CD4-positive, alpha-beta memory T cell (primary cell): Measurements from ENCODE around the gene TMEM156. TPM values are rescaled to one million over a fixed set of nuclear protein-coding genes. Genes with fewer than 3 reads are reported as not detected.
A peak's percentile ranks its signal among the peaks of the same experiment; 100 is the strongest.

ENCODE experiments used
- CTCF ChIA-PET: fragments of 350-600 bp; sonication (Branson Sonifier 250); formaldehyde crosslinking; loops from one replicate; lab custom pipeline; 2021; ENCODE audit warnings: inconsistent platforms; ENCODE audit not compliant: partially characterized antibody; lab: Charles Lee
- POLR2A ChIA-PET: fragments of 350-600 bp; sonication (Branson Sonifier 250); formaldehyde crosslinking; loops from one replicate; lab custom pipeline; 2021; ENCODE audit not compliant: partially characterized antibody; lab: Charles Lee
- DNase-seq, 5 donors: peaks; one replicate each; pipeline versions ENCODE4 v3.0.0 to v3.0.0-alpha.2; 2020 to 2022; ENCODE audit warnings: mixed read lengths in 1 of 5
- H3K27ac ChIP-seq: one replicate; pipeline ENCODE4 v1.7.0; 2013; ENCODE audit warnings: low read depth, low read length
- H3K27me3 ChIP-seq: 2 replicates; pipeline ENCODE4 v1.7.0; 2013; ENCODE audit warnings: mild to moderate bottlenecking, low read length, moderate library complexity; ENCODE audit not compliant: insufficient read depth
- H3K36me3 ChIP-seq: 2 replicates; pipeline ENCODE4 v1.7.0; 2013; ENCODE audit warnings: mild to moderate bottlenecking, low read length, moderate library complexity; ENCODE audit not compliant: insufficient read depth
- H3K4me1 ChIP-seq: 2 replicates; pipeline ENCODE4 v1.7.0; 2013; ENCODE audit warnings: mild to moderate bottlenecking, low read length, moderate library complexity; ENCODE audit not compliant: insufficient read depth
- H3K4me3 ChIP-seq, 2 donors: one replicate each; pipeline ENCODE4 v1.7.0; 2013; ENCODE audit warnings: low read length in 2 of 2, mild to moderate bottlenecking in 1 of 2
- H3K9me3 ChIP-seq, 2 donors: one replicate each; pipeline ENCODE4 v1.7.0; 2013; ENCODE audit warnings: low read length in 2 of 2, control low read depth in 1 of 2; ENCODE audit not compliant: control insufficient read depth in 1 of 2
- H3K27ac Mint-ChIP-seq, 7 donors: one replicate each; pipeline ENCODE4 v1.8.0; 2020 to 2021; ENCODE audit warnings: mixed read lengths in 7 of 7, mild to moderate bottlenecking in 6 of 7, inconsistent platforms in 3 of 7, moderate library complexity in 3 of 7
- H3K27me3 Mint-ChIP-seq, 2 donors: one replicate each; pipeline ENCODE4 v1.8.0; 2020 to 2021; ENCODE audit warnings: mixed read lengths in 2 of 2
- H3K36me3 Mint-ChIP-seq, 2 donors: one replicate each; pipeline ENCODE4 v1.8.0; 2020 to 2021; ENCODE audit warnings: mixed read lengths in 2 of 2, inconsistent platforms in 1 of 2, mild to moderate bottlenecking in 1 of 2
- H3K4me1 Mint-ChIP-seq, 4 donors: one replicate each; pipeline ENCODE4 v1.8.0; 2020 to 2021; ENCODE audit warnings: mixed read lengths in 4 of 4, mild to moderate bottlenecking in 1 of 4
- H3K4me3 Mint-ChIP-seq, 8 donors: one replicate each; pipeline ENCODE4 v1.8.0; 2020 to 2021; ENCODE audit warnings: mixed read lengths in 8 of 8, mild to moderate bottlenecking in 7 of 8, moderate library complexity in 6 of 8, inconsistent platforms in 3 of 8
- H3K9me3 Mint-ChIP-seq, 8 donors: one replicate each; pipeline ENCODE4 v1.8.0; 2020 to 2021; ENCODE audit warnings: mixed read lengths in 8 of 8, mild to moderate bottlenecking in 5 of 8, inconsistent platforms in 3 of 8, moderate library complexity in 1 of 8
- intact Hi-C: fragments of 100-400 bp; cut with micrococcal nuclease; formaldehyde crosslinking; loops from one replicate; pipeline ENCODE4 v1.15.1; 2023
- polyA plus RNA-seq, 2 donors: library from polyadenylated mRNA; unstranded; fragments of 300-500 nt; fragmentation: Illumina TruSeq; gene quantifications; one replicate each; pipeline ENCODE4 v1.2.3, GENCODE V29; 2021
- total RNA-seq, 2 experiments: library from RNA; stranded (reverse); gene quantifications; one replicate each; pipeline ENCODE4 v1.2.3, GENCODE V29; 2021

Gene TMEM156
- total and polyA plus RNA-seq, 4 experiments from 2014 or later = 16.8 to 53.1 (median 32.8) TPM

GRCh38 chr4:38958453-38959190 is 73.6 kb downstream of the TMEM156 start:
- Mint-ChIP-seq H3K27ac (peak overlapping the region in 3 of 7 donors; percentile 4 to 98 (median 33)), H3K9me3 (peaks cover 0 to 18% (median 5%) of the 10 kb centered on the region in 8 donors), H3K36me3 (peaks cover 0 to 8% of the 10 kb centered on the region in 2 donors), H3K4me1 (peaks cover 7 to 14% (median 12%) of the 10 kb centered on the region in 4 donors), H3K4me3 (peak overlapping the region in 2 of 8 donors; percentile 8 to 39), H3K27me3 (no peaks in the 10 kb centered on the region)
- intact Hi-C loops = no loop called here
- peaks cover 10% of the 10 kb centered on the region for H3K4me1 ChIP-seq
- no peak for DNase-seq
- no peak overlapping the region for H3K4me3 ChIP-seq
- no peaks in the 10 kb centered on the region for H3K36me3 ChIP-seq
- ChIA-PET CTCF (interaction anchor here (1.3 to 2.3 kb wide), 2 partner anchors 9 to 26 kb away, joined by 3 to 5 read pairs; no protein-coding TSS in a partner anchor), POLR2A (interaction anchor here (1.2 to 2.5 kb wide), 2 partner anchors 9 to 86 kb away, joined by 5 to 9 read pairs; no protein-coding TSS in a partner anchor)
- H3K27me3 ChIP-seq = no peaks in the 10 kb centered on the region
- no peak overlapping the region for H3K27ac ChIP-seq
- H3K9me3 ChIP-seq = no peaks in the 10 kb centered on the region

DNA sequence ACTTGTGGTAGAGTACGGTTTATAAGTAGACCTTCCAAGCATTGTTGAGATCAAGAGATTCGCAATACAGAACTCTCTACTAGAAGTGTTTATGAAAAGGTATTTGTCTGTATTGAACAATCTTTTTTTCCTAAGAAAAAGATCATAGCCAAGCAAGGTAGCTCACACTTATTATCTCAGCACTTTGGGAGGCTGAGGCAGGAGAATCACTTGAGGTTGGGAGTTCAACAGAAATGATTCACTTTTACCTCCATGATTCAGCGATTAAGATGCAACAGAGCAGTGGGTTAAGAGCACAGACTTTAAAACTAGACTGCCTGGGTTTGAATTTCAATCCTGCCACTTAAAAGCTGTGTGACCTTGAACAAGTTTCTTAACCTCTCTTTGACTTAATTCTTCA is 74.3 kb downstream of the TMEM156 start:
- Histone ChIP-seq H3K9me3 (no peaks in the 10 kb centered on the region), H3K36me3 (no peaks in the 10 kb centered on the region), H3K4me3 (no peak overlapping the region), H3K27ac (no peak overlapping the region), H3K4me1 (peaks cover 10% of the 10 kb centered on the region), H3K27me3 (no peaks in the 10 kb centered on the region)
- DNase-seq = no peak
- Mint-ChIP-seq H3K4me1 (peaks cover 7 to 14% (median 12%) of the 10 kb centered on the region in 4 donors), H3K4me3 (peak overlapping the region in 1 of 8 donors; percentile 73), H3K27me3 (no peaks in the 10 kb centered on the region), H3K36me3 (peaks cover 0 to 4% of the 10 kb centered on the region in 2 donors), H3K27ac (peak overlapping the region in 3 of 7 donors; percentile 17 to 98 (median 18)), H3K9me3 (peaks cover 0 to 18% (median 5%) of the 10 kb centered on the region in 8 donors)
- ChIA-PET CTCF (no interaction called here), POLR2A (interaction anchor here (1.2 to 2.5 kb wide), 2 partner anchors 8 to 86 kb away, joined by 5 to 9 read pairs; no protein-coding TSS in a partner anchor)
- intact Hi-C loops = no loop called here

GRCh38 chr4:38957261-38957815 is 74.9 kb downstream of the TMEM156 start:
- Mint-ChIP-seq H3K4me1 (peaks cover 7 to 14% (median 12%) of the 10 kb centered on the region in 4 donors), H3K27ac (peak overlapping the region in 4 of 7 donors; percentile 18 to 98 (median 44)), H3K9me3 (peaks cover 0 to 18% (median 5%) of the 10 kb centered on the region in 8 donors), H3K36me3 (peaks cover 0 to 4% of the 10 kb centered on the region in 2 donors), H3K27me3 (no peaks in the 10 kb centered on the region), H3K4me3 (peak overlapping the region in 1 of 8 donors; percentile 73)
- no peaks in the 10 kb centered on the region for H3K36me3 ChIP-seq
- no peak overlapping the region for H3K27ac ChIP-seq
- peaks cover 10% of the 10 kb centered on the region for H3K4me1 ChIP-seq
- intact Hi-C loops = no loop called here
- ChIA-PET POLR2A (interaction anchor here (1.2 to 2.5 kb wide), 2 partner anchors 7 to 87 kb away, joined by 5 to 9 read pairs; no protein-coding TSS in a partner anchor), CTCF (no interaction called here)
- no peaks in the 10 kb centered on the region for H3K9me3 ChIP-seq
- no peak overlapping the region for H3K4me3 ChIP-seq
- no peaks in the 10 kb centered on the region for H3K27me3 ChIP-seq
- peak in 1 of 5 donors; percentile 69 for DNase-seq

GRCh38 chr4:38955957-38956356 is 76.3 kb downstream of the TMEM156 start:
- Histone ChIP-seq H3K9me3 (no peaks in the 10 kb centered on the region), H3K27ac (no peak overlapping the region), H3K4me3 (no peak overlapping the region), H3K36me3 (no peaks in the 10 kb centered on the region), H3K4me1 (peaks cover 10% of the 10 kb centered on the region), H3K27me3 (no peaks in the 10 kb centered on the region)
- DNase-seq = no peak
- ChIA-PET POLR2A (no interaction called here), CTCF (interaction anchor here (1.1 to 1.2 kb wide), 2 partner anchors 13 to 67 kb away, joined by 3 read pairs; no protein-coding TSS in a partner anchor)
- intact Hi-C loops = no loop called here
- Mint-ChIP-seq H3K9me3 (peaks cover 0 to 12% (median 2%) of the 10 kb centered on the region in 8 donors), H3K27ac (peak overlapping the region in 1 of 7 donors; percentile 98), H3K27me3 (no peaks in the 10 kb centered on the region), H3K36me3 (peaks cover 0 to 4% of the 10 kb centered on the region in 2 donors), H3K4me1 (peaks cover 7 to 14% (median 11%) of the 10 kb centered on the region in 4 donors), H3K4me3 (no peak overlapping the region)

DNA sequence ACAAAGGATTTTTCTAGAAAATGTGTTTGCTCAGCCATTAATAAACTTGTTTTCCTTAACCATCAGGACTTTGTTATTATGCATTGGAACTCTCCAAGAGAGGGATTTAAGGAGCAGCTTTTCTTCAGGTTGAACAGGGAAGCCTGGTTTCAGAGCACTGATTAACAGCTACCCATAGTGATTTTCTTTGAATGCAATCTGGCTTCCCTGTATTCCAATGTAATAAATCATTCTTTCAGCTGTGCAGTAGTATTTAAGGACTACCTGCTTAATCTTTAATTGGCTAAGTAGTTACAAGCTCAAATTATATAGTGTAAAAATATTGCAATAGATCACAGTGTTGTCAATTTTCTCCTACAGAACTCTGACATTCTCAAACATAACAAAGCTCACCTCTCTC is 77.5 kb downstream of the TMEM156 start:
- H3K36me3 Mint-ChIP-seq = peaks cover 0 to 4% of the 10 kb centered on the region in 2 donors
- H3K4me1 Mint-ChIP-seq = peaks cover 17 to 21% (median 20%) of the 10 kb centered on the region in 4 donors
- no peak for DNase-seq
- CTCF ChIA-PET = interaction anchor here (1.1 kb wide), 2 partner anchors 11 to 61 kb away, joined by 3 read pairs; no protein-coding TSS in a partner anchor
- H3K36me3 ChIP-seq = no peaks in the 10 kb centered on the region
- H3K4me3 Mint-ChIP-seq = no peak overlapping the region
- H3K27ac Mint-ChIP-seq = peak overlapping the region in 1 of 7 donors; percentile 11
- H3K9me3 ChIP-seq = no peaks in the 10 kb centered on the region
- no peaks in the 10 kb centered on the region for H3K27me3 ChIP-seq
- H3K27me3 Mint-ChIP-seq = no peaks in the 10 kb centered on the region
- H3K4me1 ChIP-seq = peaks cover 18% of the 10 kb centered on the region
- H3K4me3 ChIP-seq = no peak overlapping the region
- intact Hi-C loops = no loop called here
- H3K9me3 Mint-ChIP-seq = peaks cover 0 to 5% (median 0%) of the 10 kb centered on the region in 8 donors
- POLR2A ChIA-PET = no interaction called here
- H3K27ac ChIP-seq = no peak overlapping the region

- CTCF ChIA-PET = no interaction called here
- H3K4me1 Mint-ChIP-seq = peaks cover 18 to 26% (median 22%) of the 10 kb centered on the region in 4 donors
Observed at GRCh38 chr4:38952017-38952416, 80.2 kb downstream of the TMEM156 start.

GRCh38 chr4:38951598-38951997 is 80.6 kb downstream of the TMEM156 start:
- DNase-seq = no peak
- H3K4me1 ChIP-seq = peaks cover 21% of the 10 kb centered on the region
- no peak overlapping the region for H3K4me3 ChIP-seq
- Mint-ChIP-seq H3K36me3 (no peaks in the 10 kb centered on the region), H3K27me3 (no peaks in the 10 kb centered on the region), H3K4me3 (no peak overlapping the region), H3K27ac (peak overlapping the region in 6 of 7 donors; percentile 20 to 85 (median 56)), H3K9me3 (no peaks in the 10 kb centered on the region), H3K4me1 (peaks cover 18 to 25% (median 21%) of the 10 kb centered on the region in 4 donors)
- no peaks in the 10 kb centered on the region for H3K27me3 ChIP-seq
- intact Hi-C loops = no loop called here
- H3K36me3 ChIP-seq = no peaks in the 10 kb centered on the region
- no peak overlapping the region for H3K27ac ChIP-seq
- ChIA-PET CTCF (no interaction called here), POLR2A (interaction anchor here (0.6 kb wide), 1 partner anchor 507 kb away, joined by 3 read pairs; the partner anchor contains the start of genes LIAS and RPL9)
- H3K9me3 ChIP-seq = no peaks in the 10 kb centered on the region

More at GRCh38 chr4:38952017-38952416, 80.2 kb downstream of the TMEM156 start:
- Mint-ChIP-seq H3K36me3 (no peaks in the 10 kb centered on the region), H3K9me3 (no peaks in the 10 kb centered on the region), H3K27me3 (no peaks in the 10 kb centered on the region), H3K27ac (peak overlapping the region in 6 of 7 donors; percentile 20 to 82 (median 56)), H3K4me3 (no peak overlapping the region)
- Histone ChIP-seq H3K27me3 (no peaks in the 10 kb centered on the region), H3K36me3 (no peaks in the 10 kb centered on the region), H3K27ac (no peak overlapping the region), H3K9me3 (no peaks in the 10 kb centered on the region), H3K4me3 (no peak overlapping the region), H3K4me1 (peaks cover 21% of the 10 kb centered on the region)
- no peak for DNase-seq
- intact Hi-C loops = no loop called here
- POLR2A ChIA-PET = no interaction called here
